A549 (cell line): Measurements from ENCODE around the gene TMEM182.

Experiments
- CHD2 ChIP-seq: fragments of 150-350 bp; IDR thresholded peaks from 2 replicates; pipeline ENCODE4 v1.6.1; 2014; ENCODE audit warnings: low read length; ENCODE audit not compliant: partially characterized antibody
- CTCF ChIP-seq: fragments of >200 bp; sonication (Bioruptor Twin); formaldehyde crosslinking; IDR thresholded peaks from 3 replicates; pipeline ENCODE4 v1.5.1; 2016
- EP300 ChIP-seq, 2 experiments: fragments of >200 bp; sonication (Bioruptor Twin); formaldehyde crosslinking; IDR thresholded peaks; 2 replicates in 1 of 2; 3 replicates in 1 of 2; pipeline ENCODE4 v1.6.1; 2016 to 2017
- ESRRA ChIP-seq: fragments of 150-350 bp; IDR thresholded peaks from 2 replicates; pipeline ENCODE4 v1.6.1; 2014; ENCODE audit warnings: mild to moderate bottlenecking, low read length, borderline replicate concordance
- MYC ChIP-seq: IDR thresholded peaks from 2 replicates; pipeline ENCODE4 v1.6.1; 2012; ENCODE audit warnings: mild to moderate bottlenecking, inconsistent platforms, low read length, improper control_type of control experiment, borderline replicate concordance
- RFX5 ChIP-seq: fragments of 450-650 bp; IDR thresholded peaks from 2 replicates; pipeline ENCODE4 v1.7.1; 2014; ENCODE audit warnings: antibody characterized with exemption, mild to moderate bottlenecking, moderate library complexity
- SMC3 ChIP-seq: fragments of >200 bp; sonication (Bioruptor Twin); formaldehyde crosslinking; IDR thresholded peaks from 3 replicates; pipeline ENCODE4 v1.6.1; 2018; ENCODE audit warnings: inconsistent platforms
- USF2 ChIP-seq: fragments of 450-650 bp; IDR thresholded peaks from 2 replicates; pipeline ENCODE4 v1.6.1; 2014; ENCODE audit warnings: antibody characterized with exemption

GRCh38 chr2:102784940-102785339, 23.1 kb downstream of the TMEM182 start:
- TF ChIP-seq CTCF (no peak), USF2 (no peak), RFX5 (no peak), SMC3 (no peak), CHD2 (no peak), ESRRA (no peak), EP300 (IDR thresholded peaks at IDR 0.05) (no peak), MYC (no peak)
